MCF 10A (cell line): ENCODE results near the gene GCDH. TPM values are rescaled to one million over a fixed set of nuclear protein-coding genes. Genes with fewer than 3 reads are reported as not detected.
"Not testable (repeated sequence)": the region's sequence is repeated elsewhere in the genome, so short reads cannot be mapped to it uniquely, and the experiment has no call there.

Experiments used
- BruUV-seq: library from RNA; stranded (reverse); fragments of 400-500 nt; replicated peaks from 2 replicates; lab custom pipeline; 2021; lab: Mats Ljungman, UMichigan
- CTCF ChIA-PET: fragments of 300-600 bp; sonication (Branson Sonifier 250); formaldehyde crosslinking; extraction: SDS; loops from one replicate; lab custom pipeline; 2021; ENCODE audit warnings: antibody characterized with exemption, inconsistent platforms; lab: Yijun Ruan, JAX
- POLR2A ChIA-PET: fragments of 300-600, 350-650 bp; sonication (Branson Sonifier 250); formaldehyde crosslinking; extraction: SDS; loops from one replicate; lab custom pipeline; 2020; ENCODE audit warnings: antibody characterized with exemption, inconsistent platforms; lab: Yijun Ruan, JAX
- DNase-seq: peaks from one replicate; pipeline ENCODE4 v3.0.0-alpha.2; 2018; ENCODE audit not compliant: unreplicated experiment
- H3K27ac Mint-ChIP-seq: one replicate; pipeline ENCODE4 v1.8.0; 2022; ENCODE audit warnings: mild to moderate bottlenecking, low read depth, mixed read lengths; ENCODE audit not compliant: unreplicated experiment
- H3K27me3 Mint-ChIP-seq: one replicate; pipeline ENCODE4 v1.8.0; 2022; ENCODE audit warnings: mixed read lengths; ENCODE audit not compliant: insufficient read depth, unreplicated experiment
- H3K36me3 Mint-ChIP-seq: one replicate; pipeline ENCODE4 v1.8.0; 2022; ENCODE audit warnings: mild to moderate bottlenecking, moderate library complexity, mixed read lengths; ENCODE audit not compliant: insufficient read depth, unreplicated experiment
- H3K4me1 Mint-ChIP-seq: one replicate; pipeline ENCODE4 v1.8.0; 2022; ENCODE audit warnings: mixed read lengths; ENCODE audit not compliant: insufficient read depth, unreplicated experiment
- H3K4me3 Mint-ChIP-seq: one replicate; pipeline ENCODE4 v1.8.0; 2022; ENCODE audit warnings: mild to moderate bottlenecking, moderate library complexity, mixed read lengths; ENCODE audit not compliant: unreplicated experiment
- H3K9me3 Mint-ChIP-seq: one replicate; pipeline ENCODE4 v1.8.0; 2022; ENCODE audit warnings: mixed read lengths; ENCODE audit not compliant: unreplicated experiment
- intact Hi-C: fragments of 100-400 bp; cut with micrococcal nuclease; formaldehyde crosslinking; loops from 2 replicates; pipeline ENCODE4 v1.14.1; 2022
- total RNA-seq: library from RNA; stranded (reverse); gene quantifications from 2 replicates; pipeline ENCODE4 v1.2.3, GENCODE V29; 2022
- TF ChIP-seq, protein P1 (sequence below): fragments of 200-600 bp; IDR thresholded peaks from one replicate; pipeline ENCODE4 v1.8.0; 2022; ENCODE audit warnings: antibody characterized with exemption, mild to moderate bottlenecking; ENCODE audit not compliant: unreplicated experiment

The GCDH gene
- total RNA-seq, 1 experiment from 2014 or later = 38.0 TPM

DNA sequence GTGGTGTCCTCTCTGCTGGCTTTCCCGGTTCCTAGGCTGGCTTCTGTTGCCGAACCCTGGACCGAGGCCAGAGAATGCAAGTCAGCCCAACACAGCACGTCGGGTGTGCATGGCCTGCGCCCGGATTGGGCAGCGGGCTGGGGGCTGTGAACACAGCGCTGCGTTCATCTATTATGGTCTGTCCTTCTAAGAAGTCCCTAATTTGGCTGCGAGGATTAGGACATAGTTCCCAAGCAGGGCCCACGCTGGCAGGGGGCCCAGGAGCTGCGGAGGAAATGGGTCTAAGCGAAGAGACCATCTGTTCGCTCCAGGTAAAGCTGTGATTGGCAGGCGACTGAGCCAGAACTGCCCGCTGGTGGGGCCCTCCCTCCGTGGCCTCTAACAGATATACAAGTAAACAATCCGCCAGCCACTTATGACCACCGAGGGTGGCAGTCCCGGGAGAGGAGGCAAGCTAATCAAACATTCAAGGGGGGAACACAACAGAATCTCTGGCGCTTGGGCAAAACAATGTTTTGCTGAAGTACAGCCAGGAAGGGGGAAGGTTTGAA lies 22.1 kb downstream of the GCDH start:
- no peaks in the 10 kb centered on the region for H3K9me3 Mint-ChIP-seq
- POLR2A ChIA-PET = interaction anchor here (0.7 kb wide), 4 partner anchors 9 to 1110 kb away, joined by 3 to 4 read pairs (median 4); no protein-coding TSS in a partner anchor
- no peak for DNase-seq
- no peaks in the 10 kb centered on the region for H3K27me3 Mint-ChIP-seq
- H3K27ac Mint-ChIP-seq = no peak overlapping the region
- H3K36me3 Mint-ChIP-seq = no peaks in the 10 kb centered on the region
- TF ChIP-seq, protein P1, sequence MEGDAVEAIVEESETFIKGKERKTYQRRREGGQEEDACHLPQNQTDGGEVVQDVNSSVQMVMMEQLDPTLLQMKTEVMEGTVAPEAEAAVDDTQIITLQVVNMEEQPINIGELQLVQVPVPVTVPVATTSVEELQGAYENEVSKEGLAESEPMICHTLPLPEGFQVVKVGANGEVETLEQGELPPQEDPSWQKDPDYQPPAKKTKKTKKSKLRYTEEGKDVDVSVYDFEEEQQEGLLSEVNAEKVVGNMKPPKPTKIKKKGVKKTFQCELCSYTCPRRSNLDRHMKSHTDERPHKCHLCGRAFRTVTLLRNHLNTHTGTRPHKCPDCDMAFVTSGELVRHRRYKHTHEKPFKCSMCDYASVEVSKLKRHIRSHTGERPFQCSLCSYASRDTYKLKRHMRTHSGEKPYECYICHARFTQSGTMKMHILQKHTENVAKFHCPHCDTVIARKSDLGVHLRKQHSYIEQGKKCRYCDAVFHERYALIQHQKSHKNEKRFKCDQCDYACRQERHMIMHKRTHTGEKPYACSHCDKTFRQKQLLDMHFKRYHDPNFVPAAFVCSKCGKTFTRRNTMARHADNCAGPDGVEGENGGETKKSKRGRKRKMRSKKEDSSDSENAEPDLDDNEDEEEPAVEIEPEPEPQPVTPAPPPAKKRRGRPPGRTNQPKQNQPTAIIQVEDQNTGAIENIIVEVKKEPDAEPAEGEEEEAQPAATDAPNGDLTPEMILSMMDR = no peak
- no peaks in the 10 kb centered on the region for H3K4me1 Mint-ChIP-seq
- H3K4me3 Mint-ChIP-seq = no peak overlapping the region
- CTCF ChIA-PET = no interaction called here
- BruUV-seq = no TSS peak
- intact Hi-C loops = no loop called here

DNA sequence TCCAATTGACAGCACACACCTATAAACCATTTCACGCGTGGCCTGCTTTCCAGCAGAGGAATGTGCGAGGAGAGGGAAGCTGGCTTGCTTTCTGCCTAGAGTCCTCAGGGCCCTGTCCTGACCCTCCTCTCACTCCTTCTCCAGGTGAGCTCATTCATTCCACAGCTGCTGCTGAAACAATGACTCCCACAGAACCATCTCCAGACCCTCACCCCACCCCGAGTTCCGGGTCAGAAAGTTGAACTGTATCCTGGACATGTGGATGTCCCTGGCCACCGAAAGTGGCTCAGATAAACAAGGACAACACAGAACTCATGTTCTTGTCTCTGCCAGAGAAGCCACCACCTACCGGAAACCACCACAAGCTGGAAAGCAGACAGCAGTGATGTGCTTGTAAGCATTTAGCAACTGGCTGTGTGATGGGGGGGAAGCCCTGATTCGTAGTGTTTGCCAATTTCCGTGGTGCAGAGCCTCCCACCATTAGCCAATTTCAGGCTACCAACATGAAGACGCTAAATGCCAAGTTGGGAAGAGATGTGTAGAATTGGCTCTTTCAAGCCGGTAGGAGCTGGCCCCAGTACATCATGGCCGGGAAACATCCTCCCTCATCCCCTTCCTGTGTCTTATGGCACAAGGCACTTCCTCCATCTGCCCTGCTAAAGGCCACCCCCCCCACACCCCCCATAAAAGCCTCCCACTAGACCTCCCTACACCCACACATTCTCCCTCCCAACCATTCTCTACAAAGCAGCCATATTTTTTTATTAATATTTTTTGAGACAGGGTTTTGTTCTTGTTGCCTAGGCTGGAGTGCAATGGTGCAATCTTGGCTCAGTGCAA lies 23.1 kb downstream of the GCDH start:
- no peaks in the 10 kb centered on the region for H3K27me3 Mint-ChIP-seq
- no TSS peak for BruUV-seq
- DNase-seq = no peak
- no peaks in the 10 kb centered on the region for H3K9me3 Mint-ChIP-seq
- intact Hi-C loops = no loop called here
- CTCF ChIA-PET = interaction anchor here (0.8 kb wide), 1 partner anchor 13 kb away, joined by 3 read pairs; no protein-coding TSS in a partner anchor
- no peak overlapping the region for H3K4me3 Mint-ChIP-seq
- H3K4me1 Mint-ChIP-seq = peaks cover 3% of the 10 kb centered on the region
- H3K36me3 Mint-ChIP-seq = peaks cover 9% of the 10 kb centered on the region
- TF ChIP-seq, protein P1 = no peak
- no peak overlapping the region for H3K27ac Mint-ChIP-seq
- POLR2A ChIA-PET = interaction anchor here (0.7 kb wide), 1 partner anchor 32 kb away, joined by 3 read pairs; no protein-coding TSS in a partner anchor

DNA sequence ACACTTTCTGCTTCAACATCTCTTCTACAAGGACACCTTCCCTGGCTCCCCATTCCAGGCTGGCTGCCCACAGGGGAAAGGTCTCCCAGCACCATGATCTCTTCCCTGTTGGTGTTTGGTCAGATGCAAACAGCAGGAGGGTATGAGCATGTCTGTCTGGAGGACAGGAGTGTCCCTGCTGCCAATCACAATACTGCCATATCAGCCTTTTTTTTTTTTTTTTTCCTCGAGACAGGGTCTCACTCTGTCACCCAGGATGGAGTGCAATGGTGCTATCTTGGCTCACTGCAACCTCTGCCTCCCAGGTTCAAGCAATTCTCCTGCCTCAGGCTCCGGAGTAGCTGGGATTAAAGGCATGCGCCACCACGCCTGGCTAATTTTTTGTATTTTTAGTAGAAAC lies 24.9 kb downstream of the GCDH start:
- H3K36me3 Mint-ChIP-seq = peaks cover 25% of the 10 kb centered on the region
- BruUV-seq, H3K4me3 Mint-ChIP-seq, H3K9me3 Mint-ChIP-seq, H3K27me3 Mint-ChIP-seq, H3K4me1 Mint-ChIP-seq, intact Hi-C loops, H3K27ac Mint-ChIP-seq, DNase-seq: not testable (repeated sequence)
- ChIA-PET POLR2A (interaction anchor here (0.6 to 1.4 kb wide), 2 partner anchors 17 to 36 kb away, joined by 3 read pairs; no protein-coding TSS in a partner anchor), CTCF (interaction anchor here (0.7 to 0.8 kb wide), 3 partner anchors 18 to 792 kb away, joined by 3 to 5 read pairs (median 4); no protein-coding TSS in a partner anchor)

DNA sequence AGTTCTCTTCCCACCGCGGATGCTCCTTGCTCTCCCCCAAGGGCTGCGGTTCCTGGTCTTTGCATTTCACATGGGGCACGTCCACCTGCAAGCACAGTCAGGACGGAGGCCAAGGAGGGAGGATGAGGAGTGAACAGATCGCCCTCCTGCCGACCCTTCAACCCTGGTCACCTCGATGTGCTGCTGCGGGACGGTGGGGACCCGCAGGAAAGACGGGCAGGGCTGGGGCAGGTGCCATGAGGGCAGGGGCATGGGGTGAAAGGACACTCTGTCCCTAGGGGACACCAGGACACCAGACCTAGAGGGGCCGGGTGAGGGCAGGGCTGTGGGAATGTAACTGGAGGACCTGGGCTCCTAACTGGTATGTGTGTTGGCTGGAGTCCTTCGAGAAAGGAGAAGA lies 27.3 kb downstream of the GCDH start:
- ChIA-PET POLR2A (interaction anchor here (0.7 kb wide), 1 partner anchor 35 kb away, joined by 5 read pairs; no protein-coding TSS in a partner anchor), CTCF (interaction anchor here (0.7 kb wide), 2 partner anchors 21 to 109 kb away, joined by 3 to 4 read pairs; no protein-coding TSS in a partner anchor)
- Mint-ChIP-seq H3K27me3 (no peaks in the 10 kb centered on the region), H3K27ac (no peak overlapping the region), H3K36me3 (peaks cover 46% of the 10 kb centered on the region), H3K4me3 (no peak overlapping the region), H3K9me3 (no peaks in the 10 kb centered on the region), H3K4me1 (peaks cover 6% of the 10 kb centered on the region)
- BruUV-seq = no TSS peak
- TF ChIP-seq, protein P1 = no peak
- DNase-seq = no peak
- intact Hi-C loops = no loop called here
